Muscle layer of colon (tissue), 2 donors: ENCODE results near the gene ALOX15B.
"Not testable (repeated sequence)": the region's sequence is repeated elsewhere in the genome, so short reads cannot be mapped to it uniquely, and the experiment has no call there.

Experiments
- H3K27ac ChIP-seq: one replicate; pipeline ENCODE4 v1.7.0; 2013; ENCODE audit warnings: low read depth, mild to moderate bottlenecking, low read length, moderate library complexity
- H3K27me3 ChIP-seq, 2 donors: one replicate each; pipeline ENCODE4 v1.7.0; 2013; ENCODE audit warnings: low read length in 2 of 2, mild to moderate bottlenecking in 2 of 2; ENCODE audit not compliant: insufficient read depth in 2 of 2, control insufficient read depth in 1 of 2
- H3K36me3 ChIP-seq: one replicate; pipeline ENCODE4 v1.7.0; 2013; ENCODE audit warnings: mild to moderate bottlenecking, low read length; ENCODE audit not compliant: insufficient read depth
- H3K4me1 ChIP-seq: one replicate; pipeline ENCODE4 v1.7.0; 2013; ENCODE audit warnings: mild to moderate bottlenecking, low read length; ENCODE audit not compliant: insufficient read depth
- H3K4me3 ChIP-seq, 2 donors: one replicate each; pipeline ENCODE4 v1.7.0; 2013; ENCODE audit warnings: low read length in 2 of 2, low read depth in 1 of 2, mild to moderate bottlenecking in 1 of 2, moderate library complexity in 1 of 2
- H3K9ac ChIP-seq: one replicate; pipeline ENCODE4 v1.7.0; 2013; ENCODE audit warnings: low read length
- H3K9me3 ChIP-seq: one replicate; pipeline ENCODE4 v1.7.0; 2013; ENCODE audit warnings: mild to moderate bottlenecking, low read length
- donor health status: abdominal sarcoma.
- donor health status: Adenocarcinoma of cecum.

ALOX15B gene

GRCh38 chr17:8015957-8016631, 22.8 kb upstream of the ALOX15B start:
- peak overlapping the region; percentile 21 to 24 for H3K4me3 ChIP-seq
- H3K27ac ChIP-seq: no peak overlapping the region
- H3K4me1 ChIP-seq: peaks cover 12% of the 10 kb centered on the region
- peaks cover 7 to 29% of the 10 kb centered on the region in 2 donors for H3K27me3 ChIP-seq
- H3K9me3 ChIP-seq: no peaks in the 10 kb centered on the region
- H3K9ac ChIP-seq: no peak overlapping the region
- no peaks in the 10 kb centered on the region for H3K36me3 ChIP-seq

- Histone ChIP-seq H3K36me3 (no peaks in the 10 kb centered on the region), H3K4me1 (peaks cover 12% of the 10 kb centered on the region), H3K9ac (no peak overlapping the region), H3K4me3 (peak overlapping the region; percentile 21 to 24), H3K27me3 (peaks cover 7 to 29% of the 10 kb centered on the region in 2 donors), H3K27ac (no peak overlapping the region), H3K9me3 (no peaks in the 10 kb centered on the region)
Measured at GRCh38 chr17:8016632-8017424, 22.0 kb upstream of the ALOX15B start.

GRCh38 chr17:8018436-8018835, 20.4 kb upstream of the ALOX15B start:
- H3K4me1 ChIP-seq: peaks cover 12% of the 10 kb centered on the region
- H3K9me3 ChIP-seq: no peaks in the 10 kb centered on the region
- H3K4me3 ChIP-seq: no peak overlapping the region
- H3K27me3 ChIP-seq: peaks cover 7 to 29% of the 10 kb centered on the region in 2 donors
- no peaks in the 10 kb centered on the region for H3K36me3 ChIP-seq
- H3K9ac ChIP-seq: no peak overlapping the region
- H3K27ac ChIP-seq: no peak overlapping the region

GRCh38 chr17:8019166-8019565, 19.7 kb upstream of the ALOX15B start:
- Histone ChIP-seq H3K36me3 (no peaks in the 10 kb centered on the region), H3K9me3 (no peaks in the 10 kb centered on the region), H3K4me3 (no peak overlapping the region), H3K9ac (no peak overlapping the region), H3K4me1 (peaks cover 12% of the 10 kb centered on the region), H3K27me3 (peaks cover 7 to 23% of the 10 kb centered on the region in 2 donors), H3K27ac (no peak overlapping the region)

GRCh38 chr17:8019665-8020650, 18.9 kb upstream of the ALOX15B start:
- H3K4me1 ChIP-seq: peaks cover 12% of the 10 kb centered on the region
- H3K9ac ChIP-seq: no peak overlapping the region
- no peaks in the 10 kb centered on the region for H3K36me3 ChIP-seq
- no peaks in the 10 kb centered on the region for H3K9me3 ChIP-seq
- H3K27me3 ChIP-seq: peaks cover 7 to 20% of the 10 kb centered on the region in 2 donors
- no peak overlapping the region for H3K27ac ChIP-seq
- no peak overlapping the region for H3K4me3 ChIP-seq

GRCh38 chr17:8020776-8021564, 17.9 kb upstream of the ALOX15B start:
- Histone ChIP-seq H3K36me3 (no peaks in the 10 kb centered on the region), H3K27me3 (peaks cover 7 to 9% of the 10 kb centered on the region in 2 donors), H3K4me1 (peaks cover 10% of the 10 kb centered on the region), H3K4me3 (no peak overlapping the region), H3K9me3 (no peaks in the 10 kb centered on the region), H3K27ac (no peak overlapping the region), H3K9ac (no peak overlapping the region)

GRCh38 chr17:8021565-8022359, 17.1 kb upstream of the ALOX15B start:
- peaks cover 2 to 3% of the 10 kb centered on the region in 2 donors for H3K27me3 ChIP-seq
- peaks cover 2% of the 10 kb centered on the region for H3K4me1 ChIP-seq
- H3K27ac ChIP-seq: no peak overlapping the region

GRCh38 chr17:8022360-8023003, 16.4 kb upstream of the ALOX15B start:
- Histone ChIP-seq H3K27ac (no peak overlapping the region), H3K9ac (no peak overlapping the region), H3K4me1 (no peaks in the 10 kb centered on the region), H3K36me3 (no peaks in the 10 kb centered on the region), H3K27me3 (no peaks in the 10 kb centered on the region), H3K4me3 (no peak overlapping the region), H3K9me3 (no peaks in the 10 kb centered on the region)

More at GRCh38 chr17:8021565-8022359, 17.1 kb upstream of the ALOX15B start:
- H3K36me3 ChIP-seq: no peaks in the 10 kb centered on the region
- H3K9ac ChIP-seq: no peak overlapping the region
- H3K4me3 ChIP-seq: no peak overlapping the region
- H3K9me3 ChIP-seq: no peaks in the 10 kb centered on the region

- H3K27ac ChIP-seq, H3K36me3 ChIP-seq, H3K4me3 ChIP-seq, H3K27me3 ChIP-seq, H3K9me3 ChIP-seq, H3K9ac ChIP-seq, H3K4me1 ChIP-seq: not testable (repeated sequence)
Measured at GRCh38 chr17:8024161-8024560, 14.7 kb upstream of the ALOX15B start.
